Natural killer cell (primary cell): Measurements from ENCODE around the gene ZNF385D. TPM values are rescaled to one million over a fixed set of nuclear protein-coding genes. Genes with fewer than 3 reads are reported as not detected.

Source experiments
- ATAC-seq, 3 donors: fragments of 150-1000 bp in 2 of 3; fragments of 200-7000 bp in 1 of 3; cut with Tn5 transposase; 1 replicate in 1 of 3; 2 replicates in 2 of 3; pipeline ENCODE4 v1.10.0; 2021; ENCODE audit warnings: mild to moderate bottlenecking in 2 of 3, moderate library complexity in 2 of 3
- DNase-seq, 2 donors: peaks; one replicate each; pipeline versions ENCODE4 v3.0.0 to v3.0.0-alpha.2; 2013 to 2021; ENCODE audit warnings: mixed read lengths in 1 of 2
- H3K27ac ChIP-seq: one replicate; pipeline ENCODE4 v1.5.1; 2013; ENCODE audit warnings: mild to moderate bottlenecking, low read length
- H3K27me3 ChIP-seq: one replicate; pipeline ENCODE4 v1.6.1; 2013; ENCODE audit warnings: low read length; ENCODE audit not compliant: control insufficient read depth, insufficient read depth
- H3K36me3 ChIP-seq: one replicate; pipeline ENCODE4 v1.6.1; 2013; ENCODE audit warnings: low read length; ENCODE audit not compliant: control insufficient read depth, insufficient read depth
- H3K4me1 ChIP-seq: one replicate; pipeline ENCODE4 v1.6.1; 2013; ENCODE audit warnings: low read length; ENCODE audit not compliant: control insufficient read depth, insufficient read depth
- H3K4me3 ChIP-seq: one replicate; pipeline ENCODE4 v1.5.1; 2013; ENCODE audit warnings: low read length
- H3K9me3 ChIP-seq: one replicate; pipeline ENCODE4 v1.6.1; 2013; ENCODE audit warnings: low read length; ENCODE audit not compliant: control insufficient read depth, insufficient read depth
- H3K27ac Mint-ChIP-seq, 2 donors: one replicate each; pipeline ENCODE4 v1.8.0; 2022; ENCODE audit warnings: mild to moderate bottlenecking in 2 of 2, mixed read lengths in 2 of 2, moderate library complexity in 1 of 2
- H3K27me3 Mint-ChIP-seq, 2 donors: one replicate each; pipeline ENCODE4 v1.8.0; 2022; ENCODE audit warnings: low read depth in 2 of 2, mixed read lengths in 2 of 2
- H3K36me3 Mint-ChIP-seq: one replicate; pipeline ENCODE4 v1.8.0; 2022; ENCODE audit warnings: mixed read lengths
- H3K4me1 Mint-ChIP-seq, 2 donors: one replicate each; pipeline ENCODE4 v1.8.0; 2022; ENCODE audit warnings: mixed read lengths in 2 of 2
- H3K4me3 Mint-ChIP-seq: one replicate; pipeline ENCODE4 v1.8.0; 2022; ENCODE audit warnings: mild to moderate bottlenecking, moderate library complexity, mixed read lengths
- H3K9me3 Mint-ChIP-seq, 2 donors: one replicate each; pipeline ENCODE4 v1.8.0; 2022; ENCODE audit warnings: mixed read lengths in 2 of 2
- WGBS: methylation state at CpG from one replicate; pipeline ENCODE4 v1.1.7; 2013; ENCODE audit warnings: missing lambda C conversion rate; ENCODE audit not compliant: insufficient coverage; 5-methylcytosine and 5-hydroxymethylcytosine counted together
- intact Hi-C: fragments of 100-400 bp; cut with micrococcal nuclease; formaldehyde crosslinking; loops from one replicate; pipeline ENCODE4 v1.14.2; 2022
- total RNA-seq, 4 donors: library from RNA; stranded (reverse); fragments of 120-200 nt in 1 of 4; gene quantifications; one replicate each; pipeline versions ENCODE4 v1.2.3 to v1.2.4, GENCODE V29; 2013 to 2022
- TF ChIP-seq, protein P1 (sequence below): fragments of 200-600 bp; IDR thresholded peaks from one replicate; pipeline ENCODE4 v1.8.0; 2022; ENCODE audit warnings: antibody characterized with exemption

ZNF385D gene
- total RNA-seq, 3 donors from 2014 or later (not counting 1 experiment from before 2014, with no cell fraction given) = 0.02 to 0.31 (median 0.25) TPM

- intact Hi-C loops = no loop called here
- no peak overlapping the region for H3K27ac ChIP-seq
- no peaks in the 10 kb centered on the region for H3K36me3 Mint-ChIP-seq
Observed at GRCh38 chr3:21520106-21520963, 230.7 kb downstream of the ZNF385D start.

GRCh38 chr3:21517184-21517583 is 233.8 kb downstream of the ZNF385D start:
- no peaks in the 10 kb centered on the region for H3K36me3 ChIP-seq
- H3K27me3 ChIP-seq = no peaks in the 10 kb centered on the region
- Mint-ChIP-seq H3K4me3 (no peak overlapping the region), H3K36me3 (no peaks in the 10 kb centered on the region), H3K27ac (no peak overlapping the region), H3K9me3 (peaks cover 7% of the 10 kb centered on the region in 2 donors), H3K4me1 (no peaks in the 10 kb centered on the region), H3K27me3 (no peaks in the 10 kb centered on the region)
- 79% methylated on average over 3 of the region's 3 CpGs for WGBS
- ATAC-seq (no peak), DNase-seq (no peak)
- intact Hi-C loops = no loop called here
- no peak overlapping the region for H3K4me3 ChIP-seq
- H3K27ac ChIP-seq = no peak overlapping the region
- no peaks in the 10 kb centered on the region for H3K4me1 ChIP-seq
- H3K9me3 ChIP-seq = no peaks in the 10 kb centered on the region
- TF ChIP-seq, protein P1, sequence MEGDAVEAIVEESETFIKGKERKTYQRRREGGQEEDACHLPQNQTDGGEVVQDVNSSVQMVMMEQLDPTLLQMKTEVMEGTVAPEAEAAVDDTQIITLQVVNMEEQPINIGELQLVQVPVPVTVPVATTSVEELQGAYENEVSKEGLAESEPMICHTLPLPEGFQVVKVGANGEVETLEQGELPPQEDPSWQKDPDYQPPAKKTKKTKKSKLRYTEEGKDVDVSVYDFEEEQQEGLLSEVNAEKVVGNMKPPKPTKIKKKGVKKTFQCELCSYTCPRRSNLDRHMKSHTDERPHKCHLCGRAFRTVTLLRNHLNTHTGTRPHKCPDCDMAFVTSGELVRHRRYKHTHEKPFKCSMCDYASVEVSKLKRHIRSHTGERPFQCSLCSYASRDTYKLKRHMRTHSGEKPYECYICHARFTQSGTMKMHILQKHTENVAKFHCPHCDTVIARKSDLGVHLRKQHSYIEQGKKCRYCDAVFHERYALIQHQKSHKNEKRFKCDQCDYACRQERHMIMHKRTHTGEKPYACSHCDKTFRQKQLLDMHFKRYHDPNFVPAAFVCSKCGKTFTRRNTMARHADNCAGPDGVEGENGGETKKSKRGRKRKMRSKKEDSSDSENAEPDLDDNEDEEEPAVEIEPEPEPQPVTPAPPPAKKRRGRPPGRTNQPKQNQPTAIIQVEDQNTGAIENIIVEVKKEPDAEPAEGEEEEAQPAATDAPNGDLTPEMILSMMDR = no peak

More at GRCh38 chr3:21520106-21520963, 230.7 kb downstream of the ZNF385D start:
- H3K4me1 ChIP-seq = no peaks in the 10 kb centered on the region
- 85% methylated on average over 3 of the region's 4 CpGs for WGBS
- H3K4me3 Mint-ChIP-seq = no peak overlapping the region
- H3K9me3 ChIP-seq = no peaks in the 10 kb centered on the region
- no peaks in the 10 kb centered on the region for H3K36me3 ChIP-seq
- DNase-seq (no peak), ATAC-seq (no peak)
- no peak overlapping the region for H3K4me3 ChIP-seq
- no peaks in the 10 kb centered on the region for H3K4me1 Mint-ChIP-seq
- TF ChIP-seq, protein P1 = no peak
- H3K27me3 Mint-ChIP-seq = no peaks in the 10 kb centered on the region
- peaks cover 7 to 14% of the 10 kb centered on the region in 2 donors for H3K9me3 Mint-ChIP-seq
- no peak overlapping the region for H3K27ac Mint-ChIP-seq
- no peaks in the 10 kb centered on the region for H3K27me3 ChIP-seq

- Mint-ChIP-seq H3K36me3 (no peaks in the 10 kb centered on the region), H3K9me3 (peaks cover 12 to 14% of the 10 kb centered on the region in 2 donors), H3K4me3 (no peak overlapping the region), H3K27me3 (no peaks in the 10 kb centered on the region), H3K4me1 (no peaks in the 10 kb centered on the region), H3K27ac (no peak overlapping the region)
- WGBS = 40% methylated on average over 1 of the region's 1 CpG
- H3K27me3 ChIP-seq = no peaks in the 10 kb centered on the region
- ATAC-seq (no peak), DNase-seq (no peak)
- intact Hi-C loops = no loop called here
- no peak overlapping the region for H3K27ac ChIP-seq
- H3K4me3 ChIP-seq = no peak overlapping the region
- no peaks in the 10 kb centered on the region for H3K36me3 ChIP-seq
- H3K9me3 ChIP-seq = no peaks in the 10 kb centered on the region
- no peaks in the 10 kb centered on the region for H3K4me1 ChIP-seq
- TF ChIP-seq, protein P1 = no peak
Observed at GRCh38 chr3:21515417-21515816, 235.6 kb downstream of the ZNF385D start.
